ENCODE measurements around the gene CDA. TPM values are rescaled to one million over a fixed set of nuclear protein-coding genes. Genes with fewer than 3 reads are reported as not detected.

CDA gene
- total RNA-seq, 4 donors from 2014 or later = 5.3 to 24.1 (median 18.5) TPM

DNA sequence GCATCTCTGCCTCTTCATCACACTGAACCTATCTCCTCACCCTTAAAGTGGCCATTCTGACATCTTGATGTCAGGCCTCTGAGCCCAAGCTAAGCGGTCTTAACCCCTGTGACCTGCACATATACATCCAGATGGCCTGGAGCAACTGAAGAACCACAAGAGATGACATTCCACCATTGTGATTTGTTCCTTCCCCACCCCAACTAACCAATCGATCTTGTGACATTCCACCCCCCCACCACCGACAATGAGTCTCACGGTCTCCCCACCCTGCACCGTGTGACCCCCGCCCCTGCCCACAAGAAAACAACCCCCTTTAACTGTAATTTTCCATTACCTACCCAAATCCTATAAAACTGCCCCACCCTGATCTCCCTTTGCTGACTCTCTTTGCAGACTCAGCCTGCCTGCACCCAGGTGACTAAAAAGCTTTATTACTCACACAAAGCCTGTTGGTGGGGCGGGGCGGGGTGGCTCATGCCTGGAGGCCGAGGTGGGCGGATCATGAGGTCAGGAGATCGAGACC, 23.4 kb downstream of the CDA start:
- H3K4me3 ChIP-seq (ENCODE audit: low read depth, poor library complexity, severe bottlenecking) = no peak overlapping the region
- DNase-seq (ENCODE audit: low spot score in 2 of 2) = no peak
- intact Hi-C loops (cut with DNase I; ENCODE audit: low total_unique reads) = no loop called here
- TF ChIP-seq, protein P1, sequence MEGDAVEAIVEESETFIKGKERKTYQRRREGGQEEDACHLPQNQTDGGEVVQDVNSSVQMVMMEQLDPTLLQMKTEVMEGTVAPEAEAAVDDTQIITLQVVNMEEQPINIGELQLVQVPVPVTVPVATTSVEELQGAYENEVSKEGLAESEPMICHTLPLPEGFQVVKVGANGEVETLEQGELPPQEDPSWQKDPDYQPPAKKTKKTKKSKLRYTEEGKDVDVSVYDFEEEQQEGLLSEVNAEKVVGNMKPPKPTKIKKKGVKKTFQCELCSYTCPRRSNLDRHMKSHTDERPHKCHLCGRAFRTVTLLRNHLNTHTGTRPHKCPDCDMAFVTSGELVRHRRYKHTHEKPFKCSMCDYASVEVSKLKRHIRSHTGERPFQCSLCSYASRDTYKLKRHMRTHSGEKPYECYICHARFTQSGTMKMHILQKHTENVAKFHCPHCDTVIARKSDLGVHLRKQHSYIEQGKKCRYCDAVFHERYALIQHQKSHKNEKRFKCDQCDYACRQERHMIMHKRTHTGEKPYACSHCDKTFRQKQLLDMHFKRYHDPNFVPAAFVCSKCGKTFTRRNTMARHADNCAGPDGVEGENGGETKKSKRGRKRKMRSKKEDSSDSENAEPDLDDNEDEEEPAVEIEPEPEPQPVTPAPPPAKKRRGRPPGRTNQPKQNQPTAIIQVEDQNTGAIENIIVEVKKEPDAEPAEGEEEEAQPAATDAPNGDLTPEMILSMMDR (IDR thresholded peaks at IDR 0.05) = no peak
- TF ChIP-seq POLR2A (IDR thresholded peaks at IDR 0.05) = no peak
- WGBS, 2 donors = 49 to 54% methylated on average over 11 of the region's 11 CpGs

DNA sequence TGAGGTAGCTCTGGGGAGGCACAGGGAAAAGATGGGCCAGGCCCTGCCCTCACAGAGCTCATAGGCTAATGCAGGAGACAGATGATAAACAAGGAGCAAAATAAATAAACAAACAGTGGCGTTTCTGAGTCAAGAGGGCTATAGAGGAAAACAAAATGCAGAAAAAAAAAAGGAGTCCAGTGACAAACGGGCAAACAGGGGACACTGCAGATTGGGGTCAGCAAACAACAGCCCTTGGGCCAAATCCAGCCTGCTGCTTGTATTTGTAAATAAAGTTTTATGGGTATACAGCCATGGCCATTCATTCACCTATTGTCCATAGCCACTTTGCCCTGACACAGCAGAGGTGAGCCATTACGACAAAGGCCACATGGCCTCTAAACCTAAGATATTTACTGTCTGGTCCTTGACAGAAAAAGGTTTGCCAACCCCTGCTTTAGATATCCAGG, 25.3 kb downstream of the CDA start:
- no peak overlapping the region for H3K4me3 ChIP-seq (ENCODE audit: low read depth, poor library complexity, severe bottlenecking)
- TF ChIP-seq, protein P1 (IDR thresholded peaks at IDR 0.05) = no peak
- no peak for TF ChIP-seq POLR2A (IDR thresholded peaks at IDR 0.05)
- 69 to 73% methylated on average over 3 of the region's 3 CpGs for WGBS, 2 donors
- DNase-seq (ENCODE audit: low spot score in 2 of 2) = no peak
- intact Hi-C loops (cut with DNase I; ENCODE audit: low total_unique reads) = no loop called here

DNA sequence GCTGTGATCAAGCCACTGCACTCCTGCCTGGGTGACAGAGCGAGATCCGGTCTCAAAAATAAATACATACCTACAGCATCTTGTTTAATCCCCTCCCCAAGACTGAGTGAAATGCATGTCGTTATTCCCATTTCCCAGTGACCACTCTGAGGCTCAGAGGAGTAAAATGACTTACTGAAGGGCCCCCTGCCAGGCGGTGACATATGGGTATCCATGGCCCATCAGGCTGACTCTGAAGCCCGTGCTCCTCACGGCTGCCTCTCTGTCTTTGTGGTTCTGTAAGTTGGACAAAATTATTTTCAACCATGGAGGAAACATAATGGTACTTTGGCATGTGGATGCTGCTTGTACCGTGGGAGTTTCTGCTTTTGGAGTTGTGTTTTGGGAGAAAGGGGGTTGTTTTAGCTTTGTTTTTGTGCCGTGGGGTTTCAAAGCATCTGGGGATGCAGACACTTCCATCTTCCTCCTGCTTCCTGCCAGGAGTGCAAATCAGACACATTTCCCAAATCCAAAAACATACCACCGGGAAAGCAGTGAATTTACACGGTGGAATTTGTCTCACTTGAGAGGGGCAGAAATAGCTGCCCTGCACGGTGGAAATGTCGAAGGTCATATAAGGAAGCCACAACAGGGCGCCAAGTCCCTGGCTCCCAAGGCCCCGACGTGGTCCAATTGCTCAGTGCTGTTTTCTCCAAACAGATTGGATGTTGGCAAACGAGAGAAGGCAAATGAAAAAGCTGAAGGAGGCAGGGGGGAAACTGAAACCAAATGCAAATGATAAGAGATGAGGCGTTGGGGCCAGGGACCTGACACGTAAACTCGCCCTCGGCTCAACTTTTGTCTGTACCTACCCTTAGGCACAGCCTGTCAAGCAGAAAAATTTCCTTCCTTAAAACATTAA, 27.3 kb downstream of the CDA start:
- intact Hi-C loops (cut with DNase I; ENCODE audit: low total_unique reads) = no loop called here
- DNase-seq (ENCODE audit: low spot score in 2 of 2) = no peak
- TF ChIP-seq POLR2A (IDR thresholded peaks at IDR 0.05) = no peak
- TF ChIP-seq, protein P1 (IDR thresholded peaks at IDR 0.05) = no peak
- 45 to 49% methylated on average over 20 of the region's 20 CpGs for WGBS, 2 donors
- H3K4me3 ChIP-seq (ENCODE audit: low read depth, poor library complexity, severe bottlenecking) = no peak overlapping the region

GRCh38 chr1:20616847-20617487, 28.1 kb downstream of the CDA start:
- H3K4me3 ChIP-seq (ENCODE audit: low read depth, poor library complexity, severe bottlenecking) = no peak overlapping the region
- intact Hi-C loops (cut with DNase I; ENCODE audit: low total_unique reads) = no loop called here
- DNase-seq (ENCODE audit: low spot score in 2 of 2) = no peak
- WGBS, 2 donors = 67 to 73% methylated on average over 3 of the region's 3 CpGs
- TF ChIP-seq, protein P1 (IDR thresholded peaks at IDR 0.05) = no peak
- no peak for TF ChIP-seq POLR2A (IDR thresholded peaks at IDR 0.05)

DNA sequence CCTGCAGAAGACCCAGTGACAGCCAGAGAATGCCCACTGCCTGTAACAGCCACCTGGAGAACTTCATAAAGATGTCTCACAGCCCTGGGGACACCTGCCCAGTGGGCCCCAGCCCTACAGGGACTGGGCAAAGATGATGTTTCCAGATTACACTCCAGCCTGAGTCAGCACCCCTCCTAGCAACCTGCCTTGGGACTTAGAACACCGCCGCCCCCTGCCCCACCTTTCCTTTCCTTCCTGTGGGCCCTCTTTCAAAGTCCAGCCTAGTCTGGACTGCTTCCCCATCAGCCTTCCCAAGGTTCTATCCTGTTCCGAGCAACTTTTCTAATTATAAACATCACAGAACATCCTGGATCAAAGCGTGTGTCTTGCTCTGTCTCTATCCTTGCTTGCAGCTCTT, 29.7 kb downstream of the CDA start:
- intact Hi-C loops (cut with DNase I; ENCODE audit: low total_unique reads) = no loop called here
- DNase-seq (ENCODE audit: low spot score in 2 of 2) = no peak
- WGBS, 2 donors = 58 to 72% methylated on average over 4 of the region's 4 CpGs
- no peak overlapping the region for H3K4me3 ChIP-seq (ENCODE audit: low read depth, poor library complexity, severe bottlenecking)
- TF ChIP-seq POLR2A (IDR thresholded peaks at IDR 0.05) = no peak
- TF ChIP-seq, protein P1 (IDR thresholded peaks at IDR 0.05) = no peak
